A549 (cell line): Measurements from ENCODE around the gene PRR19. TPM values are rescaled to one million over a fixed set of nuclear protein-coding genes. Genes with fewer than 3 reads are reported as not detected.

Source experiments
- ATAC-seq, 2 experiments: fragments of 200-7000 bp in 1 of 2; fragments of >200 bp in 1 of 2; cut with Nextera tagmentation in 1 of 2; cut with Tn5 transposase in 1 of 2; 3 replicates each; pipeline versions ENCODE4 v1.8.0 to v1.9.1; 2018 to 2020; ENCODE audit warnings: mild to moderate bottlenecking in 1 of 2, moderate library complexity in 1 of 2
- CTCF ChIA-PET: fragments of 300-600 bp; sonication (Branson Sonifier 250); formaldehyde crosslinking; extraction: SDS; loops from one replicate; lab custom pipeline; 2021; ENCODE audit warnings: antibody characterized with exemption, inconsistent platforms; lab: Yijun Ruan, JAX
- POLR2A ChIA-PET: fragments of 350-600 bp; formaldehyde crosslinking; extraction: SDS; loops from one replicate; lab custom pipeline; 2021; ENCODE audit warnings: antibody characterized with exemption, inconsistent platforms; lab: Yijun Ruan, JAX
- DNase-seq, 2 experiments: peaks; one replicate each; pipeline versions ENCODE4 v3.0.0 to v3.0.0-alpha.2; 2011 to 2016; ENCODE audit warnings: low read depth in 1 of 2, low spot score in 1 of 2
- FAIRE-seq: peaks from 2 replicates; lab custom pipeline; 2011; peaks lifted over from hg19 to GRCh38; lab: Jason Lieb, UNC
- H3K27ac ChIP-seq, 2 experiments: fragments of >200 bp; sonication (Bioruptor Twin); formaldehyde crosslinking; 3 replicates each; pipeline ENCODE4 v1.5.1; 2016 to 2017
- H3K4me1 ChIP-seq: fragments of >200 bp; sonication (Bioruptor Twin); formaldehyde crosslinking; 3 replicates; pipeline ENCODE4 v1.6.1; 2016
- H3K4me2 ChIP-seq: fragments of >200 bp; sonication (Bioruptor Twin); formaldehyde crosslinking; 3 replicates; pipeline ENCODE4 v1.6.1; 2016
- H3K4me3 ChIP-seq: fragments of >200 bp; sonication (Bioruptor Twin); formaldehyde crosslinking; 3 replicates; pipeline ENCODE4 v1.5.1; 2016
- H3K9me3 ChIP-seq: fragments of >200 bp; sonication (Bioruptor Twin); formaldehyde crosslinking; 3 replicates; pipeline ENCODE4 v1.6.1; 2016
- ATOH8 ChIP-seq: fragments of 250-450 bp; sonication (Bioruptor Pico); IDR thresholded peaks from 2 replicates; pipeline ENCODE4 v1.5.0; 2020; ENCODE audit warnings: low read depth, mild to moderate bottlenecking, moderate library complexity
- BHLHE40 ChIP-seq: IDR thresholded peaks from 2 replicates; pipeline ENCODE4 v1.6.1; 2012; ENCODE audit warnings: low read depth, low read length, inconsistent platforms
- CHD4 ChIP-seq: fragments of 200-600 bp; sonication (generic); IDR thresholded peaks from 2 replicates; pipeline ENCODE4 v1.6.1; 2016; ENCODE audit warnings: antibody characterized with exemption, mild to moderate bottlenecking, borderline replicate concordance
- ELK1 ChIP-seq: fragments of 150-350 bp; IDR thresholded peaks from 2 replicates; pipeline ENCODE4 v1.6.1; 2014; ENCODE audit warnings: low read depth, mild to moderate bottlenecking, low read length
- EP300 ChIP-seq, 2 experiments: fragments of >200 bp; sonication (Bioruptor Twin); formaldehyde crosslinking; IDR thresholded peaks; 2 replicates in 1 of 2; 3 replicates in 1 of 2; pipeline ENCODE4 v1.6.1; 2016 to 2017
- HDAC2 ChIP-seq: fragments of 200-600 bp; sonication (generic); IDR thresholded peaks from 2 replicates; pipeline ENCODE4 v1.6.1; 2016
- HEYL ChIP-seq: fragments of 250-450 bp; sonication (Bioruptor Pico); IDR thresholded peaks from 2 replicates; pipeline ENCODE4 v1.8.0; 2021; ENCODE audit warnings: mild to moderate bottlenecking, moderate library complexity
- HMGXB4 ChIP-seq: fragments of 250-450 bp; sonication (Bioruptor Pico); IDR thresholded peaks from 2 replicates; pipeline ENCODE4 v1.5.0; 2021; ENCODE audit warnings: mild to moderate bottlenecking, moderate library complexity, borderline replicate concordance
- JUN ChIP-seq, 2 experiments: fragments of >200 bp; sonication (Bioruptor Twin); formaldehyde crosslinking; IDR thresholded peaks; 2 replicates in 1 of 2; 3 replicates in 1 of 2; pipeline ENCODE4 v1.6.1; 2016 to 2017
- MAX ChIP-seq: IDR thresholded peaks from 2 replicates; pipeline ENCODE4 v1.6.1; 2012
- RAD21 ChIP-seq, 2 experiments: fragments of >200 bp in 1 of 2; sonication (Bioruptor Twin) in 1 of 2; formaldehyde crosslinking in 1 of 2; IDR thresholded peaks in 1 of 2; conservative IDR thresholded peaks in 1 of 2; 2 replicates in 1 of 2; 3 replicates in 1 of 2; pipeline ENCODE4 v1.6.1; 2012 to 2018; ENCODE audit warnings: inconsistent platforms in 1 of 2
- RARB ChIP-seq: fragments of 250-450 bp; sonication (Bioruptor Pico); IDR thresholded peaks from 2 replicates; pipeline ENCODE4 v1.8.0; 2021; ENCODE audit warnings: mild to moderate bottlenecking, moderate library complexity
- TP53 ChIP-seq: fragments of 250-450 bp; sonication (Bioruptor Pico); IDR thresholded peaks from 2 replicates; pipeline ENCODE4 v1.5.0; 2021; ENCODE audit warnings: mild to moderate bottlenecking, moderate library complexity
- ZSCAN20 ChIP-seq: fragments of 250-450 bp; sonication (Bioruptor Pico); IDR thresholded peaks from 2 replicates; pipeline ENCODE4 v1.8.0; 2022; ENCODE audit warnings: mild to moderate bottlenecking, moderate library complexity
- WGBS: methylation state at CpG from one replicate; pipeline ENCODE4 v1.1.6; 2017; ENCODE audit errors: missing lambda C conversion rate; 5-methylcytosine and 5-hydroxymethylcytosine counted together
- polyA plus RNA-seq, 4 experiments: library from polyadenylated mRNA; depleted of rRNA in 3 of 4; stranded (reverse); fragments of >200 nt; fragmentation: RNase III in 1 of 4; extraction: RNeasy Plus Mini Kit Qiagen cat#74134 plus additional on column Dnase treatment in 1 of 4; gene quantifications; 2 replicates in 3 of 4; 3 replicates in 1 of 4; pipeline ENCODE4 v1.2.3, GENCODE V29; 2011 to 2017

The PRR19 gene
- polyA plus RNA-seq, 2 of the 4 experiments (the other 2 are of a cell fraction): 1.1 to 4.5 TPM

GRCh38 chr19:42291435-42291810 is 10.5 kb upstream of the PRR19 start (continued):
- TF ChIP-seq MAX: no peak
- no peak for TF ChIP-seq RAD21 (conservative IDR thresholded peaks at IDR 0.05 in 1 of 2, IDR thresholded peaks at IDR 0.05 in 1 of 2)
- no peak for TF ChIP-seq BHLHE40

- no peak for FAIRE-seq
Observed at GRCh38 chr19:42292042-42292960, 9.6 kb upstream of the PRR19 start.

GRCh38 chr19:42292963-42293362 is 9.0 kb upstream of the PRR19 start:
- FAIRE-seq: no peak
- TF ChIP-seq JUN (IDR thresholded peaks at IDR 0.05) (peak in 1 of 2 experiments; percentile 23; a peak in 1 of 5 replicates), EP300 (IDR thresholded peaks at IDR 0.05) (no peak)
- TF ChIP-seq, all 56 proteins: peak for 1
- Histone ChIP-seq H3K4me1 (peaks cover 8% of the 10 kb centered on the region), H3K27ac (no peak overlapping the region), H3K9me3 (no peaks in the 10 kb centered on the region), H3K4me2 (no peak overlapping the region), H3K4me3 (no peak overlapping the region)
- DNase-seq (no peak), ATAC-seq (no peak)
- ChIA-PET POLR2A (interaction anchor here (1.5 kb wide), 1 partner anchor 9 kb away, joined by 4 read pairs; the partner anchor contains the start of genes PAFAH1B3 and PRR19), CTCF (interaction anchor here (0.7 to 23.7 kb wide), 13 partner anchors 7 to 191 kb away, joined by 3 to 616 read pairs (median 6); partner anchors contain the start of genes GSK3A, PAFAH1B3, POU2F2 and PRR19)
- WGBS: 97% methylated on average over 14 of the region's 14 CpGs

More at GRCh38 chr19:42292042-42292960, 9.6 kb upstream of the PRR19 start:
- DNase-seq (no peak), ATAC-seq (no peak)
- ChIA-PET POLR2A (interaction anchor here (1.5 kb wide), 1 partner anchor 10 kb away, joined by 4 read pairs; the partner anchor contains the start of genes PAFAH1B3 and PRR19), CTCF (interaction anchor here (0.5 to 23.7 kb wide), 13 partner anchors 8 to 210 kb away, joined by 3 to 616 read pairs (median 4); partner anchors contain the start of genes GSK3A, PAFAH1B3, POU2F2 and PRR19)
- Histone ChIP-seq H3K4me2 (no peak overlapping the region), H3K27ac (no peak overlapping the region), H3K9me3 (no peaks in the 10 kb centered on the region), H3K4me3 (no peak overlapping the region), H3K4me1 (peaks cover 8% of the 10 kb centered on the region)
- TF ChIP-seq EP300 (IDR thresholded peaks at IDR 0.05) (no peak), HMGXB4 (CRISPR knock-in tag) (no peak), CHD4 (no peak), ATOH8 (CRISPR knock-in tag) (no peak), RARB (CRISPR knock-in tag) (no peak), ZSCAN20 (CRISPR knock-in tag) (no peak), HDAC2 (no peak), TP53 (CRISPR knock-in tag) (no peak), HEYL (CRISPR knock-in tag) (no peak), ELK1 (no peak)
- WGBS: 92% methylated on average over 27 of the region's 27 CpGs
